HG03045 (cell line): Measurements from ENCODE around the gene FAM53B.

ENCODE experiments used
- ATAC-seq: cut with Tn5 transposase; IDR thresholded peaks from one replicate; pipeline ENCODE4 v1.9.1; 2021; ENCODE audit warnings: mild to moderate bottlenecking, moderate library complexity; ENCODE audit not compliant: unreplicated experiment

FAM53B gene

GRCh38 chr10:124680675-124681074 lies 63.5 kb downstream of the FAM53B start:
- no peak for ATAC-seq

- no peak for ATAC-seq
Observed at GRCh38 chr10:124679401-124679800, 64.8 kb downstream of the FAM53B start.

GRCh38 chr10:124678557-124679240 lies 65.5 kb downstream of the FAM53B start:
- no peak for ATAC-seq

- ATAC-seq: no peak
Observed at GRCh38 chr10:124677749-124678556, 66.2 kb downstream of the FAM53B start.

GRCh38 chr10:124677293-124677699 lies 66.9 kb downstream of the FAM53B start:
- ATAC-seq: no peak

- no peak for ATAC-seq
Observed at GRCh38 chr10:124676416-124677062, 67.6 kb downstream of the FAM53B start.

GRCh38 chr10:124675824-124676223 lies 68.4 kb downstream of the FAM53B start:
- ATAC-seq: no peak

- no peak for ATAC-seq
Observed at GRCh38 chr10:124675261-124675660, 68.9 kb downstream of the FAM53B start.

- ATAC-seq: no peak
Observed at GRCh38 chr10:124674768-124675222, 69.4 kb downstream of the FAM53B start.

- ATAC-seq: no peak
Observed at GRCh38 chr10:124672181-124672638, 72.0 kb downstream of the FAM53B start.

GRCh38 chr10:124671486-124672075 lies 72.6 kb downstream of the FAM53B start:
- ATAC-seq: no peak

GRCh38 chr10:124670849-124671248 lies 73.3 kb downstream of the FAM53B start:
- ATAC-seq: no peak

- ATAC-seq: no peak
Observed at GRCh38 chr10:124669824-124670654, 74.1 kb downstream of the FAM53B start.

- ATAC-seq: no peak
Observed at GRCh38 chr10:124669141-124669823, 74.9 kb downstream of the FAM53B start.

GRCh38 chr10:124668517-124669051 lies 75.6 kb downstream of the FAM53B start:
- no peak for ATAC-seq

GRCh38 chr10:124667425-124668345 lies 76.5 kb downstream of the FAM53B start:
- no peak for ATAC-seq

GRCh38 chr10:124666494-124666893 lies 77.7 kb downstream of the FAM53B start:
- ATAC-seq: no peak

GRCh38 chr10:124665980-124666379 lies 78.2 kb downstream of the FAM53B start:
- ATAC-seq: no peak
